HT1080 (cell line): Measurements from ENCODE around the gene GAP43. TPM values are rescaled to one million over a fixed set of nuclear protein-coding genes. Genes with fewer than 3 reads are reported as not detected.
"Not testable (repeated sequence)": the region's sequence is repeated elsewhere in the genome, so short reads cannot be mapped to it uniquely, and the experiment has no call there.

Source experiments
- DNase-seq: peaks from one replicate; pipeline ENCODE4 v3.0.0-alpha.2; 2015; ENCODE audit warnings: low read depth
- total RNA-seq: library from RNA; depleted of rRNA; stranded (reverse); fragments of >200 nt; shearing (Covaris generic); gene quantifications from 2 replicates; pipeline ENCODE4 v1.2.3, GENCODE V29; 2014

Gene GAP43
- total RNA-seq, 1 experiment from 2014 or later: 1.00 TPM

DNA sequence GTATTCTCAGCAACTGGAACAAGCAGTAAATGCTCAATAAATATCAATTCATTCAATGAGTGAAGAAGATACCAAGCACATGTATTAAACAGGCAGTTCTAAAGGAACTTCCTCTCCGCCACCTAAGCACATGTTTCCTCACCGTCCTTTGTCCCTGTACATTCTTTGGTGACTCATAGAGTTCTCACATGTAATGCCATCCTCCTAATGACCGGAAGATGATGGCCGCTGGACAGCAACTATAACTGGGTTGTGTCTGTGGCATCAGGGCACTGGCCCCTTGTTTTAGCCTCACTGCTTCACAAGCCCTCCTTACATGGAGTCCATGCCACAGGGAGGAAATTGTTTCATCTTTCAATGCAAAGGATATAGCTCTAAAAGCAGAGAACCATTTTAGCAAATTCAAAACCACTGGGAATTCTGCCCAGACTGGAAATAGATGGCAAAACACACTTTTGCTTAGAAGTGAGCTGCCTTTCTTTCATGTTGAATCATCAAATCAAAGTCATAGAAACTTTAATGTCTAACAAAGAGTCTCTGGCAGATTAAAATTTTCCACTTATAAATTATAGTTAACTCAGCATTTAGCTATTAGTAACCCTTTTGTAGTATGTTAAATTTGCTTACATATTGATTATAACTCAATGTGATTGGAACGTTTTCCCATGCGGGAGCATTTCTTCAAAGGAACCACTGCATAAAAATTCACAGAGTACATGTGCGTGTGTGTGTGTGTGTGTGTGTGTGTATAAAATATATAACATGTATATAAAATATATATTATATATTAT, 74.1 kb downstream of the GAP43 start:
- peak; percentile 33 for DNase-seq

- peak; percentile 16 for DNase-seq
These were observed 75.7 kb downstream of the GAP43 start for GRCh38 chr3:115698851-115699591.

- DNase-seq: peak; percentile 17
These were observed 76.4 kb downstream of the GAP43 start for GRCh38 chr3:115699706-115700105.

DNA sequence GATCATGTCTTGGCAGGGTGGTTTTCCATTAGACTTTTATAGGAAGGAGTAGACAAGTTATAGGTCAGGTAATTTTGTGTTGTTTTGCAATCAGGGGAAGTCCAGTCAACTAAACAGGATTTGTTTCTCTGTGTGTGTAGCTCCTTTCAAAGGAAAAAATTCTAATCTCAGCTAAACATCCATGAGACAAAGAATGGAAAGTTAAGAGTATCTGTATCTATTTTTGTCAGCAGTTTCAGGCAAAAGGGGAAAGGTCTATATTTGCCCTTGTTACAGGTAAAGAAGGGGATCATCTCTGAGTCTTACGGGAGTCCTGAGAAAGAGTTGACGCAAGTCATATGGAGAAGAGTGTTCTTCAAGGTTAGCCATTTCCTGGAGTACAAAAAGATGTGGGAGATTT, 79.3 kb downstream of the GAP43 start:
- no peak for DNase-seq

GRCh38 chr3:115704661-115705338, 81.5 kb downstream of the GAP43 start:
- no peak for DNase-seq

DNA sequence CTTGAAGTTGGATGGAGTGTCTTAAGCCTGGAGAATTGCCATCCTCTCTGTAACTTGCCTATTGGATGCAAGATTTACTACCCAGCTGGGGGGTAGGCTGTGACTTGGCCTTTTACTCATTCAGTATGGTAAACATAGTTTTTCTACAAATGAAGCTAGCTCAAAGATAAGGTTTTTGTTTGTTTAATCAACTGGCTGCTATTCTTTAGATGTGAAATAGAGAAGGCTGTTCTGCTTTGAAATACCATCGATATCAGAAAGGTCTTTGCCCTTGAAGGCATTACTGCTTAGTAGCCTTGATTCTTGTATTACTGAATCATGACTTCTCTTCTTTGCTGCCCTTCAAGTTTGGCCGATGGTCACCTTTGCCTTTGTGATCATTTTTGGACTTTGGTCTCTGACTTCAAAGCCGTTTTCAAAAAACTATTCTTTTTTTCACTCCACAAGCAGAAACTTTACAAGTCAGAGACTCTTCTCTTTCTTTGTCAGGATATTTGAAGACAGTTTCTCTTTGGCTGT, 83.1 kb downstream of the GAP43 start:
- no peak for DNase-seq

GRCh38 chr3:115708540-115708939, 85.2 kb downstream of the GAP43 start:
- no peak for DNase-seq

GRCh38 chr3:115709093-115709492, 85.8 kb downstream of the GAP43 start:
- no peak for DNase-seq

DNA sequence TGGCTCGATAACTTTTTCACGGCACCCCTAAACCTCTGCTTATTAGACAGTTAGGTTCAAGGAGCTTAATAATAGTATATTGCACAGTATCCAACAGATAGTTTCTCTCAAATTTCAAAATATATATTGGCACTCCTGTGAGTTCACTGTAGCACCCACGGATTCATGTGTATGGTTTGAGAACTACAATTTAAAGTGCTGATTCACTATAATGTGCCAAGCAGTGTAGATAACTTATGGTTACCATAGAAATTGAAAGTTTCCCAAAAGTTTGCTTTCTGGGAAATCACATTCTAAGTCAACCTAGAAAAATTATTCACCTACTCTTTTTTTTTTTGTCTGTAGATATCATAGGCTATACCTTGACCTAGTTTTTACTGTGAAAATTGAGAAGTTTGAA, 86.6 kb downstream of the GAP43 start:
- no peak for DNase-seq

DNA sequence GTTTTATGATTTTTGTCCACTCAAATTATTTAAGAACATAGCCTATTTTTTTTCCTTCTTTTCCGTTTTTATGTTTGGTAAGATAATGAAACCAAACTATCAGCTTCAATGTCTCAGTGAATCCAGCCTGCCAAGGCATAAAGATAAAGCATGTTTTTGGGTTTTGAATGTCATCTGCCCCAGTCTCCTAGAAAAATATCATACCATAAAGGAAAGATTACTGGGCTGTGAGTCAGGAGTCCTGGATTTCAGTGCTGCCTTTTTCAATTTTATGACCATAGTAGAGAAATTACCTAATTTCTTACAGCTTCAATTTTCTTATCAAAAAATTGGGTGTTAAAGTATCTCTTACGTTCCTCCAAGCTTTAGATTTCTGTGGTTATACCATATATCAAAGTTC, 87.5 kb downstream of the GAP43 start:
- no peak for DNase-seq

GRCh38 chr3:115712871-115713270, 89.6 kb downstream of the GAP43 start:
- DNase-seq: no peak

DNA sequence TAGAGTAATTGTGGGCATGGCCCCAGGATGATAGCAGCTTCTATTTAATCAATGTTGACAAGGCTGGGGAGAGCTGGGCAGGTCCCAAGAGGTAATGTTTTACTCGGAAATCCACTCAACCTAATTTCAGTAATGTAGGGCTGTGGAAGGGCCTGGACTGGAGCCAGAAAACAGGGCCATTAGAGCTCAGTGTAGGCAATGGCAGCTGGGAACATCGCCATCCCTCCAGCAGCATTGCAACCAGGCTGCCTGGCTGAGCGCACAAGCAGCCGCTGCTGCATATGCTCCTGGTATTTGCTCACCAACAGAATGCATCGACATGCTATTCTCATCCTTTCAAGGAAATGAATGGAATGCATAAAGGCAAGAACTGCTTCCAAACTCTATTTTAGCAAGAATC, 90.0 kb downstream of the GAP43 start:
- no peak for DNase-seq

- no peak for DNase-seq
These were observed 92.0 kb downstream of the GAP43 start for GRCh38 chr3:115715241-115715745.

- DNase-seq: no peak
These were observed 97.7 kb downstream of the GAP43 start for GRCh38 chr3:115720983-115721382.

DNA sequence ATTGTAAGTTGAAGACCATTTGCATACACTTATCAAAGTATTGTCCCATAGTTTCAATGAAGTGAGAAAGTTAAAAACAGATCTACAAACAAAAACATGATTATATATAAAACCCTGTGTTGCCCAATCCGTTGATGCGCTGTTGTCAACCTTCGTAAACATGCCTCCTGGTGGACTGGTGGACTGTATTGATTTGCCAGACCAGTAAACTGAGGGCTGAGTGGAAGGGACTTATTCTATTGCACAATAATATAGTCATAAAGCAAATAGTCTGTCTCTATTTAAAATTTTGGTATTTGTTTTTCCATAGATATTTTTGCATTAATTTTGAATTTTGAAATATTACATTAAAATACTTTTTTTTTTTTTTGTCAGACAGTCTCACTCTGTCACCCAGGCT, 102.5 kb downstream of the GAP43 start:
- no peak for DNase-seq

- DNase-seq: no peak
These were observed 103.8 kb downstream of the GAP43 start for GRCh38 chr3:115727135-115727534.

- DNase-seq: no peak
These were observed 104.7 kb downstream of the GAP43 start for GRCh38 chr3:115728013-115728412.

GRCh38 chr3:115736341-115736740, 113.0 kb downstream of the GAP43 start:
- not testable (repeated sequence) for DNase-seq

- no peak for DNase-seq
These were observed 118.3 kb downstream of the GAP43 start for GRCh38 chr3:115741650-115742049.

DNA sequence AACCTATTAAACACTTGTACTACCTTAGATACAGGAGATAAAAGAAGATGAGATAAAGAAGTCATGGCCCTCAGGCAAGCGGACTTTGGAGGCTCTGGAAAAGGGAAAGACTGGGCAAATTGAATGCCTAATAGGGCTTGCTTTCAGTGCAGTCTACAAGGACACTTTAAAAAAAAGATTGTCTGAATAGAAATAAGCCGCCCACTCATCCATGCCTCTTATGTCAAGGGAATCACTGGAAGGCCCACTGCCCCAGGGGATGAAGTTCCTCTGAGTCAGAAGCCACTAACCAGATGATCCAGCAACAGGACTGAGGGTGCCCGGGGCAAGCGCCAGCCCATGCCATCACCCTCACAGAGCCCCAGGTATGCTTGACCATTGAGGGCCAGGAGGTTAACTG, 121.2 kb downstream of the GAP43 start:
- not testable (repeated sequence) for DNase-seq

GRCh38 chr3:115752978-115753377, 129.7 kb downstream of the GAP43 start:
- not testable (repeated sequence) for DNase-seq
